Limb (tissue), 2 donors: ENCODE results near the gene EIPR1.
"Not testable (repeated sequence)": the region's sequence is repeated elsewhere in the genome, so short reads cannot be mapped to it uniquely, and the experiment has no call there.

Experiments
- DNase-seq, 2 donors: peaks; one replicate each; pipeline ENCODE4 v3.0.0-alpha.2; 2016; ENCODE audit errors: extremely low spot score in 2 of 2

Gene EIPR1

GRCh38 chr2:3289526-3289925 is 88.1 kb downstream of the EIPR1 start:
- DNase-seq = no peak

GRCh38 chr2:3289171-3289515 is 88.5 kb downstream of the EIPR1 start:
- no peak for DNase-seq

GRCh38 chr2:3288470-3289170 is 89.0 kb downstream of the EIPR1 start:
- DNase-seq = no peak

GRCh38 chr2:3287896-3288295 is 89.7 kb downstream of the EIPR1 start:
- DNase-seq = no peak

GRCh38 chr2:3286646-3287036 is 91.0 kb downstream of the EIPR1 start:
- DNase-seq = not testable (repeated sequence)

- no peak for DNase-seq
Observed at GRCh38 chr2:3285901-3286645, 91.5 kb downstream of the EIPR1 start.

GRCh38 chr2:3284657-3285630 is 92.7 kb downstream of the EIPR1 start:
- DNase-seq = no peak

- not testable (repeated sequence) for DNase-seq
Observed at GRCh38 chr2:3283876-3284656, 93.6 kb downstream of the EIPR1 start.

- DNase-seq = no peak
Observed at GRCh38 chr2:3283206-3283605, 94.4 kb downstream of the EIPR1 start.

GRCh38 chr2:3282056-3282998 is 95.3 kb downstream of the EIPR1 start:
- peak in 1 of 2 donors; percentile 74 for DNase-seq

GRCh38 chr2:3280683-3281520 is 96.7 kb downstream of the EIPR1 start:
- peak in 1 of 2 donors; percentile 19 for DNase-seq

GRCh38 chr2:3280197-3280596 is 97.4 kb downstream of the EIPR1 start:
- DNase-seq = peak in 1 of 2 donors; percentile 11

- DNase-seq = peak in 1 of 2 donors; percentile 3
Observed at GRCh38 chr2:3279236-3279960, 98.2 kb downstream of the EIPR1 start.

- peak in 1 of 2 donors; percentile 13 for DNase-seq
Observed at GRCh38 chr2:3278521-3279218, 98.9 kb downstream of the EIPR1 start.

- DNase-seq = peak in 1 of 2 donors; percentile 16
Observed at GRCh38 chr2:3277748-3278520, 99.7 kb downstream of the EIPR1 start.

GRCh38 chr2:3277050-3277747 is 100.4 kb downstream of the EIPR1 start:
- peak in 1 of 2 donors; percentile 14 for DNase-seq
